ENCODE data around the gene IL1A.

The IL1A gene

GRCh38 chr2:112825706-112826105 is 41.4 kb upstream of the IL1A start:
- ATAC-seq (ENCODE audit: insufficient read depth, low read depth) (no peak), DNase-seq (no peak)
- no peaks in the 10 kb centered on the region for H4K20me1 ChIP-seq (ENCODE audit: insufficient read depth, low read length)
- H3K4me2 ChIP-seq (ENCODE audit: insufficient read depth, low read length), result no peak overlapping the region
- no peaks in the 10 kb centered on the region for H3K79me2 ChIP-seq (ENCODE audit: insufficient read depth, low read length)
- H3K9me3 ChIP-seq (ENCODE audit: insufficient read depth, low read length, severe bottlenecking), result no peaks in the 10 kb centered on the region
- H3K36me3 ChIP-seq (ENCODE audit: insufficient read depth, low read length), result no peaks in the 10 kb centered on the region
- H3K27ac ChIP-seq (ENCODE audit: low read length), result no peak overlapping the region
- TF ChIP-seq EZH2 (IDR thresholded peaks at IDR 0.05; ENCODE audit: borderline replicate concordance, low read depth, low read length, severe bottlenecking), result no peak
- TF ChIP-seq, protein P1, sequence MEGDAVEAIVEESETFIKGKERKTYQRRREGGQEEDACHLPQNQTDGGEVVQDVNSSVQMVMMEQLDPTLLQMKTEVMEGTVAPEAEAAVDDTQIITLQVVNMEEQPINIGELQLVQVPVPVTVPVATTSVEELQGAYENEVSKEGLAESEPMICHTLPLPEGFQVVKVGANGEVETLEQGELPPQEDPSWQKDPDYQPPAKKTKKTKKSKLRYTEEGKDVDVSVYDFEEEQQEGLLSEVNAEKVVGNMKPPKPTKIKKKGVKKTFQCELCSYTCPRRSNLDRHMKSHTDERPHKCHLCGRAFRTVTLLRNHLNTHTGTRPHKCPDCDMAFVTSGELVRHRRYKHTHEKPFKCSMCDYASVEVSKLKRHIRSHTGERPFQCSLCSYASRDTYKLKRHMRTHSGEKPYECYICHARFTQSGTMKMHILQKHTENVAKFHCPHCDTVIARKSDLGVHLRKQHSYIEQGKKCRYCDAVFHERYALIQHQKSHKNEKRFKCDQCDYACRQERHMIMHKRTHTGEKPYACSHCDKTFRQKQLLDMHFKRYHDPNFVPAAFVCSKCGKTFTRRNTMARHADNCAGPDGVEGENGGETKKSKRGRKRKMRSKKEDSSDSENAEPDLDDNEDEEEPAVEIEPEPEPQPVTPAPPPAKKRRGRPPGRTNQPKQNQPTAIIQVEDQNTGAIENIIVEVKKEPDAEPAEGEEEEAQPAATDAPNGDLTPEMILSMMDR (IDR thresholded peaks at IDR 0.05; ENCODE audit: borderline replicate concordance, extremely low read depth, low read length, poor library complexity, severe bottlenecking), result no peak
- H2AFZ ChIP-seq (ENCODE audit: low read depth, low read length), result no peak overlapping the region
- no peaks in the 10 kb centered on the region for H3K27me3 ChIP-seq (ENCODE audit: insufficient read depth, low read length, poor library complexity)
- no peak overlapping the region for H3K9ac ChIP-seq (ENCODE audit: low read depth, low read length)
- H3K4me3 ChIP-seq (ENCODE audit: low read depth in 1 of 2, low read length in 2 of 2), result no peak overlapping the region
- H3K4me1 ChIP-seq (ENCODE audit: insufficient read depth, low read length), result no peaks in the 10 kb centered on the region

DNA sequence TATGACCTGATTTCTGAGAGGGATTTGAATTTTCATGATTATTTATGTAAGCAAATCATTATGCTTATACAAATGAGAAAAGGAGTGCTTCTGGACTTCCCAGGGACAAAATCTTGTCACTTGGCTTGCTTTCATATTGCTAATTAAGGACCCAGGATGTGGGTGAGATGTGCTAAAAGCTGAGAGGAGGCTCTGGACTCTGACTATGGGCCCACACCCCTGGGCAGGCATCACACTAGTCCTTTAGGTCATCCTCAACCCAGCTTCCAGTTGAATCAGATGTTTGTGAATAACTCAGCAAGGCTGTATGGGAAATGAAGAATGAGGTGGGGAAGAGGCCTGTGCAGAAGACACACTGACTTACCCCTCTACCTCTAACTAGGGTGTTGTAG is 40.4 kb upstream of the IL1A start:
- no peaks in the 10 kb centered on the region for H4K20me1 ChIP-seq (ENCODE audit: insufficient read depth, low read length)
- H3K9ac ChIP-seq (ENCODE audit: low read depth, low read length), result no peak overlapping the region
- no peak overlapping the region for H3K27ac ChIP-seq (ENCODE audit: low read length)
- H3K9me3 ChIP-seq (ENCODE audit: insufficient read depth, low read length, severe bottlenecking), result no peaks in the 10 kb centered on the region
- no peaks in the 10 kb centered on the region for H3K4me1 ChIP-seq (ENCODE audit: insufficient read depth, low read length)
- TF ChIP-seq, protein P1 (IDR thresholded peaks at IDR 0.05; ENCODE audit: borderline replicate concordance, extremely low read depth, low read length, poor library complexity, severe bottlenecking), result no peak
- no peak for TF ChIP-seq EZH2 (IDR thresholded peaks at IDR 0.05; ENCODE audit: borderline replicate concordance, low read depth, low read length, severe bottlenecking)
- ATAC-seq (ENCODE audit: insufficient read depth, low read depth) (no peak), DNase-seq (no peak)
- H3K27me3 ChIP-seq (ENCODE audit: insufficient read depth, low read length, poor library complexity), result no peaks in the 10 kb centered on the region
- no peaks in the 10 kb centered on the region for H3K36me3 ChIP-seq (ENCODE audit: insufficient read depth, low read length)
- no peak overlapping the region for H3K4me3 ChIP-seq (ENCODE audit: low read depth in 1 of 2, low read length in 2 of 2)
- no peaks in the 10 kb centered on the region for H3K79me2 ChIP-seq (ENCODE audit: insufficient read depth, low read length)
- H2AFZ ChIP-seq (ENCODE audit: low read depth, low read length), result no peak overlapping the region
- H3K4me2 ChIP-seq (ENCODE audit: insufficient read depth, low read length), result no peak overlapping the region

- ATAC-seq (ENCODE audit: insufficient read depth, low read depth), result peak; percentile 68; the same call in 2 of the 3 replicates
- no peak overlapping the region for H3K27ac ChIP-seq (ENCODE audit: low read length)
Measured at GRCh38 chr2:112821682-112822081, 37.4 kb upstream of the IL1A start.

More at GRCh38 chr2:112821682-112822081, 37.4 kb upstream of the IL1A start:
- DNase-seq, result peak; percentile 24
- no peaks in the 10 kb centered on the region for H4K20me1 ChIP-seq (ENCODE audit: insufficient read depth, low read length)
- H3K4me3 ChIP-seq (ENCODE audit: low read depth in 1 of 2, low read length in 2 of 2), result no peak overlapping the region
- no peak overlapping the region for H3K4me2 ChIP-seq (ENCODE audit: insufficient read depth, low read length)
- no peaks in the 10 kb centered on the region for H3K36me3 ChIP-seq (ENCODE audit: insufficient read depth, low read length)
- H3K9ac ChIP-seq (ENCODE audit: low read depth, low read length), result no peak overlapping the region
- TF ChIP-seq, protein P1 (IDR thresholded peaks at IDR 0.05; ENCODE audit: borderline replicate concordance, extremely low read depth, low read length, poor library complexity, severe bottlenecking), result no peak
- no peak for TF ChIP-seq EZH2 (IDR thresholded peaks at IDR 0.05; ENCODE audit: borderline replicate concordance, low read depth, low read length, severe bottlenecking)
- H2AFZ ChIP-seq (ENCODE audit: low read depth, low read length), result no peak overlapping the region
- H3K27me3 ChIP-seq (ENCODE audit: insufficient read depth, low read length, poor library complexity), result no peaks in the 10 kb centered on the region
- H3K9me3 ChIP-seq (ENCODE audit: insufficient read depth, low read length, severe bottlenecking), result no peaks in the 10 kb centered on the region
- H3K79me2 ChIP-seq (ENCODE audit: insufficient read depth, low read length), result no peaks in the 10 kb centered on the region
- H3K4me1 ChIP-seq (ENCODE audit: insufficient read depth, low read length), result no peaks in the 10 kb centered on the region

Measured in DND-41 (cell line).